ENCODE measurements around the gene CSHL1. TPM values are rescaled to one million over a fixed set of nuclear protein-coding genes. Genes with fewer than 3 reads are reported as not detected.
A peak's percentile ranks its signal among the peaks of the same experiment; 100 is the strongest.

Gene CSHL1
- total RNA-seq, 6 donors from 2014 or later, result not detected

GRCh38 chr17:63934183-63935112, 23.4 kb upstream of the CSHL1 start:
- Histone ChIP-seq H3K27ac (no peak overlapping the region), H3K4me1 (peaks cover 14 to 24% (median 16%) of the 10 kb centered on the region in 4 donors), H3K9me3 (no peaks in the 10 kb centered on the region), H3K27me3 (no peaks in the 10 kb centered on the region), H3K36me3 (no peaks in the 10 kb centered on the region), H3K4me3 (no peak overlapping the region)
- DNase-seq (no peak), ATAC-seq (ENCODE audit: low FRiP score in 2 of 2) (no peak)
- WGBS, 2 donors, result 85% methylated on average over 20 to 21 of the region's 21 CpGs
- TF ChIP-seq EP300 (IDR thresholded peaks at IDR 0.05), result no peak

GRCh38 chr17:63933598-63933997, 22.5 kb upstream of the CSHL1 start:
- ATAC-seq (ENCODE audit: low FRiP score in 2 of 2) (no peak), DNase-seq (no peak)
- H3K9me3 ChIP-seq, result no peaks in the 10 kb centered on the region
- TF ChIP-seq POLR2AphosphoS5 (IDR thresholded peaks at IDR 0.05), result no peak
- H3K27me3 ChIP-seq, result no peaks in the 10 kb centered on the region
- no peak overlapping the region for H3K4me3 ChIP-seq
- no peaks in the 10 kb centered on the region for H3K36me3 ChIP-seq
- peaks cover 14 to 24% (median 16%) of the 10 kb centered on the region in 4 donors for H3K4me1 ChIP-seq
- 83 to 88% methylated on average over 8 of the region's 8 CpGs for WGBS, 2 donors
- H3K27ac ChIP-seq, result no peak overlapping the region

- WGBS, 2 donors, result 95 to 97% methylated on average over 3 of the region's 4 CpGs
- Histone ChIP-seq H3K9me3 (no peaks in the 10 kb centered on the region), H3K27ac (peak overlapping the region in 1 of 4 donors; percentile 61)
Observed at GRCh38 chr17:63932721-63933120, 21.7 kb upstream of the CSHL1 start.

GRCh38 chr17:63931981-63932561, 21.0 kb upstream of the CSHL1 start, which contains the start of gene CD79B:
CD79B (minus strand) TSS chr17:63932331; CDS start chr17:63932261, 70 bp downstream.
- TF ChIP-seq POLR2A (IDR thresholded peaks at IDR 0.05) (peak in 1 of 4 donors; percentile 6), CTCF (IDR thresholded peaks at IDR 0.05) (no peak)
- Histone ChIP-seq H3K9me3 (no peaks in the 10 kb centered on the region), H3K27ac (peak within 1 kb of the TSS; percentile 2 to 64 (median 58)), H3K4me3 (peak within 1 kb of the TSS in 3 of 4 donors; percentile 12 to 30 (median 16)), H3K36me3 (no peaks in the 10 kb centered on the region), H3K4me1 (peaks cover 14 to 24% (median 16%) of the 10 kb centered on the region in 4 donors), H3K27me3 (no peaks in the 10 kb centered on the region)
- 56 to 59% methylated on average over 15 to 16 of the region's 19 CpGs for WGBS, 2 donors
- DNase-seq, result no peak
- no peak for ATAC-seq (ENCODE audit: low FRiP score in 2 of 2)

More at GRCh38 chr17:63932721-63933120, 21.7 kb upstream of the CSHL1 start:
- no peak for ATAC-seq (ENCODE audit: low FRiP score in 2 of 2)
- H3K4me3 ChIP-seq, result no peak overlapping the region
- TF ChIP-seq EP300 (IDR thresholded peaks at IDR 0.05) (no peak), CTCF (IDR thresholded peaks at IDR 0.05) (no peak), POLR2AphosphoS5 (IDR thresholded peaks at IDR 0.05) (no peak), POLR2A (IDR thresholded peaks at IDR 0.05) (no peak)
- no peaks in the 10 kb centered on the region for H3K36me3 ChIP-seq
- H3K4me1 ChIP-seq, result peaks cover 14 to 24% (median 16%) of the 10 kb centered on the region in 4 donors
- H3K27me3 ChIP-seq, result no peaks in the 10 kb centered on the region
- no peak for DNase-seq

- 55 to 68% methylated on average over 7 to 16 of the region's 16 CpGs for WGBS, 2 donors
- H3K4me3 ChIP-seq, result peak overlapping the region in 3 of 4 donors; percentile 12 to 30 (median 16)
- H3K27ac ChIP-seq, result peak overlapping the region; percentile 2 to 64 (median 58)
- H3K27me3 ChIP-seq, result no peaks in the 10 kb centered on the region
- H3K36me3 ChIP-seq, result no peaks in the 10 kb centered on the region
- no peaks in the 10 kb centered on the region for H3K9me3 ChIP-seq
- DNase-seq (peak in 1 of 2 donors; percentile 80), ATAC-seq (ENCODE audit: low FRiP score in 2 of 2) (peak; percentile 50 to 79)
- TF ChIP-seq POLR2A (IDR thresholded peaks at IDR 0.05), result no peak
- no peak for TF ChIP-seq EP300 (IDR thresholded peaks at IDR 0.05)
- no peak for TF ChIP-seq CTCF (IDR thresholded peaks at IDR 0.05)
- TF ChIP-seq POLR2AphosphoS5 (IDR thresholded peaks at IDR 0.05), result no peak
- peaks cover 14 to 24% (median 16%) of the 10 kb centered on the region in 4 donors for H3K4me1 ChIP-seq
Observed at GRCh38 chr17:63930951-63931575, 20.0 kb upstream of the CSHL1 start.

Measured in upper lobe of left lung (tissue), 6 donors.